K562 (cell line): ENCODE measurements around the gene SPPL3. TPM values are rescaled to one million over a fixed set of nuclear protein-coding genes. Genes with fewer than 3 reads are reported as not detected.

Source experiments
- ATAC-seq: fragments of 200-7000 bp; cut with Tn5 transposase; 3 replicates; pipeline ENCODE4 v1.9.1; 2020; ENCODE audit warnings: moderate library complexity
- BruUV-seq: library from RNA; stranded (reverse); fragments of 400-500 nt; replicated peaks from 2 replicates; lab custom pipeline; 2021; lab: Mats Ljungman, UMichigan
- CTCF ChIA-PET: fragments of 300-600 bp; formaldehyde crosslinking; extraction: SDS; loops from one replicate; lab custom pipeline; 2021; ENCODE audit warnings: low intra/inter-chr PET ratio; lab: Yijun Ruan, JAX
- POLR2A ChIA-PET: fragments of 300-600, 350-650 bp; sonication (Branson Sonifier 250); formaldehyde crosslinking; extraction: SDS; loops from one replicate; lab custom pipeline; 2021; ENCODE audit warnings: antibody characterized with exemption, inconsistent platforms; lab: Yijun Ruan, JAX
- DNase-seq, 4 experiments: peaks; one replicate each; pipeline versions ENCODE4 v3.0.0 to v3.0.0-alpha.2; 2011 to 2018; ENCODE audit warnings: low spot score in 3 of 4, mixed read lengths in 3 of 4; ENCODE audit errors: extremely low read depth in 1 of 4
- FAIRE-seq: peaks from 2 replicates; lab custom pipeline; 2011; peaks lifted over from hg19 to GRCh38; lab: Jason Lieb, UNC
- H2AFZ ChIP-seq: 2 replicates; pipeline ENCODE4 v1.6.0; 2011; ENCODE audit warnings: low read depth, low read length, control low read depth, inconsistent platforms
- H3K27ac ChIP-seq: fragments of 200-600 bp; 3 replicates; pipeline ENCODE4 v1.8.0; 2011; ENCODE audit warnings: low read depth, mild to moderate bottlenecking, control low read depth, inconsistent platforms, low read length, moderate library complexity, mixed read lengths; ENCODE audit errors: extremely low read depth
- H3K27me3 ChIP-seq, 2 experiments: fragments of 300-600 bp in 1 of 2; 2 replicates in 1 of 2; 3 replicates in 1 of 2; pipeline versions ENCODE4 v1.6.0 to v1.8.0; 2011; ENCODE audit warnings: inconsistent platforms in 2 of 2, low read length in 2 of 2, mild to moderate bottlenecking in 1 of 2, mixed read lengths in 1 of 2, moderate library complexity in 1 of 2; ENCODE audit not compliant: control insufficient read depth in 2 of 2, insufficient read depth in 2 of 2
- H3K36me3 ChIP-seq: fragments of 300-600 bp; 3 replicates; pipeline ENCODE4 v1.8.0; 2011; ENCODE audit warnings: mild to moderate bottlenecking, low read length, inconsistent platforms; ENCODE audit not compliant: control insufficient read depth, insufficient read depth
- H3K4me1 ChIP-seq, 2 experiments: fragments of 200-600 bp in 1 of 2; replicated peaks in 1 of 2; 2 replicates in 1 of 2; 3 replicates in 1 of 2; pipeline versions ENCODE4 v1.5.1 to v1.8.0; 2011; ENCODE audit warnings: inconsistent platforms in 2 of 2, low read length in 2 of 2, mild to moderate bottlenecking in 1 of 2, mixed read lengths in 1 of 2, moderate library complexity in 1 of 2; ENCODE audit not compliant: control insufficient read depth in 2 of 2, insufficient read depth in 2 of 2
- H3K4me2 ChIP-seq: 2 replicates; pipeline ENCODE4 v1.6.1; 2011; ENCODE audit warnings: low read length, control low read depth, inconsistent platforms, mixed read lengths; ENCODE audit not compliant: insufficient read depth
- H3K4me3 ChIP-seq: fragments of 200-600 bp; sonication (generic), shearing (Covaris generic); 2 replicates; pipeline ENCODE4 v1.5.1; 2016; ENCODE audit warnings: control low read depth, inconsistent platforms
- H3K79me2 ChIP-seq: fragments of 200-600 bp; 3 replicates; pipeline ENCODE4 v1.8.0; 2011; ENCODE audit warnings: low read length, inconsistent platforms; ENCODE audit not compliant: control insufficient read depth, insufficient read depth
- H3K9ac ChIP-seq, 2 experiments: 2 replicates each; pipeline versions ENCODE4 v1.6.0 to v1.6.1; 2011; ENCODE audit warnings: low read depth in 2 of 2, low read length in 2 of 2, control low read depth in 1 of 2, inconsistent platforms in 1 of 2, mild to moderate bottlenecking in 1 of 2, mixed read lengths in 1 of 2; ENCODE audit not compliant: insufficient read depth in 1 of 2
- H3K9me1 ChIP-seq: one replicate; pipeline ENCODE4 v1.6.0; 2011; ENCODE audit warnings: inconsistent platforms, mild to moderate bottlenecking, low read length, moderate library complexity; ENCODE audit not compliant: control insufficient read depth, insufficient read depth
- H3K9me3 ChIP-seq: replicated peaks from 2 replicates; pipeline ENCODE4 v1.5.1; 2011; ENCODE audit warnings: low read depth, low read length, inconsistent platforms; ENCODE audit not compliant: control insufficient read depth, insufficient read depth
- H4K20me1 ChIP-seq: replicated peaks from 2 replicates; pipeline ENCODE4 v1.6.1; 2011; ENCODE audit warnings: low read length, inconsistent platforms, mixed read lengths; ENCODE audit not compliant: control insufficient read depth, insufficient read depth
- MCM2 ChIP-seq: fragments of 450-650 bp; IDR thresholded peaks from 2 replicates; pipeline ENCODE4 v1.6.1; 2017; ENCODE audit warnings: low read depth, mild to moderate bottlenecking
- NFXL1 ChIP-seq: fragments of 450-650 bp; formaldehyde crosslinking; IDR thresholded peaks from 2 replicates; pipeline ENCODE4 v1.4.0; 2021; ENCODE audit warnings: mild to moderate bottlenecking
- RCOR1 ChIP-seq, 2 experiments: IDR thresholded peaks; 2 replicates each; pipeline ENCODE4 v1.6.1; 2012; ENCODE audit warnings: low read depth in 2 of 2, low read length in 2 of 2, borderline replicate concordance in 1 of 2, improper control_type of control experiment in 1 of 2
- SIN3B ChIP-seq: fragments of 450-650 bp; IDR thresholded peaks from 2 replicates; pipeline ENCODE4 v1.6.1; 2017; ENCODE audit warnings: low read depth, mild to moderate bottlenecking, moderate library complexity
- SMARCA5 ChIP-seq: fragments of 450-650 bp; IDR thresholded peaks from 2 replicates; pipeline ENCODE4 v1.6.1; 2016
- ZBTB17 ChIP-seq: fragments of 450-650 bp; formaldehyde crosslinking; IDR thresholded peaks from 2 replicates; pipeline ENCODE4 v1.4.0; 2020; ENCODE audit warnings: mild to moderate bottlenecking
- ZNF146 ChIP-seq: IDR thresholded peaks from one replicate; pipeline ENCODE4 v1.6.1; 2018; ENCODE audit warnings: missing compliant biosample characterization; ENCODE audit not compliant: unreplicated experiment
- ZNF324 ChIP-seq: fragments of 250-450 bp; sonication (Bioruptor Pico); IDR thresholded peaks from 2 replicates; pipeline ENCODE4 v1.4.0; 2020; ENCODE audit warnings: mild to moderate bottlenecking
- ZNF639 ChIP-seq, 2 experiments: fragments of 200-800 bp in 1 of 2; sonication (Bioruptor generic) in 1 of 2; sonication (generic) in 1 of 2; formaldehyde crosslinking in 1 of 2; IDR thresholded peaks in 1 of 2; conservative IDR thresholded peaks in 1 of 2; 2 replicates each; pipeline versions ENCODE4 v1.5.0 to v1.6.1; 2016 to 2020; ENCODE audit warnings: missing compliant biosample characterization in 1 of 2, missing genetic modification characterization in 1 of 2, missing genetic modification reagents in 1 of 2
- WGBS: fragments of 100-300 bp; shearing (Covaris generic); methylation state at CpG from one replicate; pipeline ENCODE4 v1.1.6; 2016; ENCODE audit warnings: low coverage, mixed read lengths; ENCODE audit not compliant: insufficient coverage; ENCODE audit errors: missing lambda C conversion rate; 5-methylcytosine and 5-hydroxymethylcytosine counted together
- in situ Hi-C: fragments of 300-500 bp; cut with MboI; formaldehyde crosslinking; loops from 4 replicates; pipeline ENCODE4 v1.15.0; 2018; ENCODE audit warnings: inconsistent platforms, mixed read lengths
- intact Hi-C: fragments of 100-400 bp; cut with micrococcal nuclease; formaldehyde crosslinking; loops from 2 replicates; pipeline ENCODE4 v1.14.2; 2022
- polyA plus RNA-seq, 8 experiments: library from polyadenylated mRNA; depleted of rRNA in 4 of 8; stranded (reverse) in 5 of 8; unstranded in 3 of 8; fragments of >200 nt; fragmentation: Nextera tagmentation in 2 of 8; fragmentation: Illumina TruSeq in 1 of 8; extraction: Ambion mirVana in 2 of 8; extraction: Trizol in 1 of 8; gene quantifications; 2 replicates each; pipeline versions ENCODE4 v1.2.1 to v1.2.3, GENCODE V29; 2011 to 2014; ENCODE audit warnings: inconsistent platforms in 1 of 8, missing spikeins in 1 of 8
- total RNA-seq, 7 experiments: library from RNA; depleted of rRNA in 6 of 7; stranded (reverse); fragments of >200 nt in 6 of 7; fragmentation: Illumina TruSeq in 2 of 7; extraction: Trizol in 2 of 7; gene quantifications; 2 replicates each; pipeline versions ENCODE4 v1.2.1 to v1.2.3, GENCODE V29; 2011 to 2021; ENCODE audit warnings: low replicate concordance in 1 of 7

SPPL3 gene
- total and polyA plus RNA-seq, 9 of the 15 experiments (the other 6 are each of a cell fraction or from before 2014, with no cell fraction given), result 2.9 to 32.1 (median 7.1) TPM

GRCh38 chr12:120851444-120851843, 52.7 kb downstream of the SPPL3 start:
- Histone ChIP-seq H3K79me2 (peaks cover 33% of the 10 kb centered on the region; the same call in 2 of the 3 replicates), H3K9me3 (no peaks in the 10 kb centered on the region), H3K9ac (no peak overlapping the region), H3K27ac (no peak overlapping the region), H3K4me1 (peaks cover 4 to 20% of the 10 kb centered on the region in 2 experiments; a peak in 2 of 5 replicates), H3K9me1 (no peaks in the 10 kb centered on the region), H3K4me2 (no peak overlapping the region), H2AFZ (no peak overlapping the region), H3K27me3 (no peaks in the 10 kb centered on the region), H4K20me1 (peaks cover 12% of the 10 kb centered on the region), H3K36me3 (no peaks in the 10 kb centered on the region), H3K4me3 (no peak overlapping the region)
- ATAC-seq, result no peak
- TF ChIP-seq NFXL1 (CRISPR knock-in tag) (no peak), MCM2 (no peak), ZNF146 (CRISPR knock-in tag) (no peak), ZNF324 (no peak), SIN3B (no peak), ZNF639 (CRISPR knock-in tag; conservative IDR thresholded peaks at IDR 0.05 in 1 of 2, IDR thresholded peaks at IDR 0.05 in 1 of 2) (no peak), RCOR1 (IDR thresholded peaks at IDR 0.05; ENCODE audit: borderline replicate concordance in 1 of 2, low read depth in 2 of 2, low read length in 2 of 2) (no peak), SMARCA5 (no peak), ZBTB17 (CRISPR knock-in tag) (no peak)
- in situ Hi-C loops, result no loop called here
- POLR2A ChIA-PET, result interaction anchor here (0.7 to 1.0 kb wide), 2 partner anchors 35 to 141 kb away, joined by 3 read pairs; no protein-coding TSS in a partner anchor
- BruUV-seq, result no TSS peak
- FAIRE-seq, result no peak
- WGBS, result 81% methylated on average over 7 of the region's 7 CpGs
- DNase-seq, result no peak
- intact Hi-C loops, result no loop called here
- CTCF ChIA-PET, result no interaction called here
